ENCODE results near the gene ZNF688. TPM values are rescaled to one million over a fixed set of nuclear protein-coding genes. Genes with fewer than 3 reads are reported as not detected.
A peak's percentile ranks its signal among the peaks of the same experiment; 100 is the strongest.

The ZNF688 gene
- total RNA-seq, 6 experiments from 2014 or later, result 4.0 to 11.5 (median 6.5) TPM

DNA sequence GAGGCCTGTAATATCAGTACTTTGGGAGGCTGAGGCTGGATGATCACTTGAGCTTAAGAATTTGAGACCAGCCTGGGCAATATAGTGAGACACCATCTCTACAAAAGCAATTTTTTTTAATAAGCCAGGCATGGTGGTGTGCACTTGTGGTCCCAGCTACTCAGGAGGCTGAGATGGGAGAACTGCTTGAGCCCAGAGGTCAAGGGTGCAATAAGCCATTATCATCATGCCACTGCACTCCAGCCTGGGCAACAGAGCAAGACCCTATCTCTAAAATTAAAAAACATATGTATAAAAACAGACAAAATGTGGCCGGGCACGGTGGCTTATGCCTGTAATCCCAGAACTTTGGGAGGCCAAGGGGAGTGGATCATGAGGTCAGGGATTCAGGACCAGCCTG lies 17.1 kb upstream of the ZNF688 start:
- Histone ChIP-seq H3K36me3 (no peaks in the 10 kb centered on the region), H3K27me3 (no peaks in the 10 kb centered on the region), H3K4me1 (peaks cover 0 to 6% (median 2%) of the 10 kb centered on the region in 4 donors), H3K4me3 (no peak overlapping the region), H3K27ac (no peak overlapping the region), H3K9me3 (no peaks in the 10 kb centered on the region)
- intact Hi-C loops (cut with DNase I), result no loop called here
- TF ChIP-seq POLR2A (IDR thresholded peaks at IDR 0.05), result no peak
- TF ChIP-seq CTCF (IDR thresholded peaks at IDR 0.05), result no peak
- no peak for ATAC-seq
- no peak for DNase-seq
- WGBS (ENCODE audit: insufficient coverage, low coverage, low lambda C conversion rate, missing lambda C conversion rate), result 100% methylated on average over 2 of the region's 2 CpGs

- intact Hi-C loops (cut with DNase I), result no loop called here
- Histone ChIP-seq H3K4me3 (peak within 1 kb of the TSS; percentile 67 to 81 (median 77)), H3K36me3 (peaks cover 0 to 12% (median 6%) of the 10 kb centered on the region in 4 donors), H3K27ac (peak within 1 kb of the TSS; percentile 74 to 88 (median 85)), H3K9me3 (no peaks in the 10 kb centered on the region), H3K27me3 (no peaks in the 10 kb centered on the region), H3K4me1 (peaks cover 0 to 6% (median 2%) of the 10 kb centered on the region in 4 donors)
- DNase-seq (peak; percentile 94 to 98 (median 96)), ATAC-seq (peak; percentile 98 to 99 (median 98))
- WGBS (ENCODE audit: insufficient coverage, low coverage, low lambda C conversion rate, missing lambda C conversion rate), result 0% methylated on average over 18 of the region's 50 CpGs
- TF ChIP-seq POLR2A (IDR thresholded peaks at IDR 0.05), result peak; percentile 18
- peak in 3 of 4 donors; percentile 30 to 47 (median 37) for TF ChIP-seq CTCF (IDR thresholded peaks at IDR 0.05)
Measured at GRCh38 chr16:30585400-30586191, 14.1 kb upstream of the ZNF688 start, which contains the start of gene ZNF785. Gene ZNF785 (minus strand): TSS chr16:30585697. CDS start chr16:30585611, 86 bp downstream.

- 8% methylated on average over 3 of the region's 23 CpGs for WGBS (ENCODE audit: insufficient coverage, low coverage, low lambda C conversion rate, missing lambda C conversion rate)
- no peak for DNase-seq
- ATAC-seq, result no peak
- intact Hi-C loops (cut with DNase I), result no loop called here
- no peak for TF ChIP-seq POLR2A (IDR thresholded peaks at IDR 0.05)
- TF ChIP-seq CTCF (IDR thresholded peaks at IDR 0.05), result no peak
- H3K27ac ChIP-seq, result peak overlapping the region; percentile 74 to 88 (median 85)
- H3K4me1 ChIP-seq, result peaks cover 0 to 6% (median 2%) of the 10 kb centered on the region in 4 donors
- H3K4me3 ChIP-seq, result peak overlapping the region; percentile 67 to 81 (median 77)
- no peaks in the 10 kb centered on the region for H3K27me3 ChIP-seq
- no peaks in the 10 kb centered on the region for H3K9me3 ChIP-seq
- peaks cover 0 to 12% (median 6%) of the 10 kb centered on the region in 4 donors for H3K36me3 ChIP-seq
Measured at GRCh38 chr16:30585022-30585399, 13.5 kb upstream of the ZNF688 start.

GRCh38 chr16:30582611-30583340 lies 11.3 kb upstream of the ZNF688 start:
- H3K27me3 ChIP-seq, result no peaks in the 10 kb centered on the region
- H3K4me1 ChIP-seq, result peaks cover 0 to 6% (median 2%) of the 10 kb centered on the region in 4 donors
- TF ChIP-seq CTCF (IDR thresholded peaks at IDR 0.05) (no peak), POLR2A (IDR thresholded peaks at IDR 0.05) (no peak)
- intact Hi-C loops (cut with DNase I), result no loop called here
- H3K36me3 ChIP-seq, result peaks cover 0 to 12% (median 6%) of the 10 kb centered on the region in 4 donors
- no peak overlapping the region for H3K4me3 ChIP-seq
- DNase-seq (no peak), ATAC-seq (no peak)
- no peak overlapping the region for H3K27ac ChIP-seq
- WGBS (ENCODE audit: insufficient coverage, low coverage, low lambda C conversion rate, missing lambda C conversion rate), result over 99% methylated on average over 25 of the region's 48 CpGs
- no peaks in the 10 kb centered on the region for H3K9me3 ChIP-seq

All from right lobe of liver (tissue), 6 donors.